Ovary (tissue), 9 donors: ENCODE data around the gene MAGI1. TPM values are rescaled to one million over a fixed set of nuclear protein-coding genes. Genes with fewer than 3 reads are reported as not detected.

Source experiments
- DNase-seq, 5 donors: peaks; one replicate each; pipeline ENCODE4 v3.0.0-alpha.2; 2019 to 2020
- H3K27ac ChIP-seq, 2 donors: fragments of 200-600 bp; one replicate each; pipeline versions ENCODE4 v1.5.1 to v1.8.0; 2019 to 2022
- H3K27me3 ChIP-seq: fragments of 200-600 bp; one replicate; pipeline ENCODE4 v1.8.0; 2022
- H3K36me3 ChIP-seq: fragments of 200-600 bp; sonication (generic); one replicate; pipeline ENCODE4 v1.5.1; 2019
- H3K4me1 ChIP-seq: one replicate; pipeline ENCODE4 v1.8.1; 2013; ENCODE audit warnings: mild to moderate bottlenecking, moderate library complexity; ENCODE audit not compliant: insufficient read depth
- H3K4me3 ChIP-seq: fragments of 200-600 bp; sonication (generic); one replicate; pipeline ENCODE4 v1.5.1; 2017
- H3K9me3 ChIP-seq, 2 donors: fragments of 200-600 bp in 1 of 2; sonication (generic) in 1 of 2; one replicate each; pipeline versions ENCODE4 v1.5.1 to v1.8.1; 2013 to 2019; ENCODE audit warnings: mild to moderate bottlenecking in 1 of 2, moderate library complexity in 1 of 2
- CTCF ChIP-seq, 3 donors: fragments of 450-650 bp in 2 of 3; fragments of 200-600 bp in 1 of 3; IDR thresholded peaks; one replicate each; pipeline versions ENCODE4 v1.5.1 to v1.8.0; 2016 to 2022; ENCODE audit warnings: antibody characterized with exemption in 3 of 3, mild to moderate bottlenecking in 1 of 3
- EP300 ChIP-seq: sonication (generic); formaldehyde crosslinking; IDR thresholded peaks from one replicate; pipeline ENCODE4 v1.6.1; 2017; ENCODE audit warnings: antibody characterized with exemption
- POLR2A ChIP-seq: fragments of 450-650 bp; IDR thresholded peaks from one replicate; pipeline ENCODE4 v1.6.1; 2017; ENCODE audit warnings: antibody characterized with exemption, mild to moderate bottlenecking, moderate library complexity
- WGBS, 3 donors: extraction: QIAGEN DNeasy Blood & Tissue Kit in 1 of 3; methylation state at CpG; one replicate each; pipeline versions ENCODE4 v1.1.5 to v1.1.7; 2013 to 2017; 5-methylcytosine and 5-hydroxymethylcytosine counted together
- intact Hi-C, 4 donors: fragments of 100-400 bp; cut with DNase I; formaldehyde crosslinking; loops; one replicate each; pipeline versions ENCODE4 v1.11.0 to v1.15.1; 2022 to 2023
- polyA plus RNA-seq, 2 donors: library from polyadenylated mRNA; stranded (reverse); fragments of 200-250 nt in 1 of 2; fragments of 350-450 nt in 1 of 2; fragmentation: Illumina TruSeq in 1 of 2; extraction: RNeasy Lipid Tissue Mini Kit (QIAGEN cat#74804) in 1 of 2; gene quantifications; one replicate each; pipeline ENCODE4 v1.2.3, GENCODE V29; 2013 to 2014
- total RNA-seq, 7 donors: library from RNA; depleted of rRNA in 2 of 7; stranded (reverse); fragments of >200 nt in 2 of 7; fragmentation: NEBNext Ultra II Directional in 3 of 7; extraction: Animal tissue kit (Norgen Biotek cat#: 25700) in 3 of 7; gene quantifications; one replicate each; pipeline versions ENCODE4 v1.1.0 to v1.2.4, GENCODE V29; 2016 to 2023
- donor health status: DM: no; HTN: no; CAD: no; lungs with moderate emphysema.
- donor health status: DM: no; HTN: no; CAD: no.
- donor health status: Bipolar disorder and iron deficiency.
- donor health status: DM: yes; HTN: yes; CAD: no.
- donor health status: DM: no; HTN: no; CAD: no.
- donor health status: DM: yes; HTN: yes; CAD: no.

The MAGI1 gene
- total and polyA plus RNA-seq, 9 donors = 5.5 to 35.7 (median 8.7) TPM

GRCh38 chr3:65971293-65972252, 67.1 kb downstream of the MAGI1 start:
- DNase-seq = no peak
- H3K27ac ChIP-seq = no peak overlapping the region
- H3K9me3 ChIP-seq = no peaks in the 10 kb centered on the region
- no peaks in the 10 kb centered on the region for H3K36me3 ChIP-seq
- peaks cover 3% of the 10 kb centered on the region for H3K4me1 ChIP-seq
- H3K27me3 ChIP-seq = no peaks in the 10 kb centered on the region
- H3K4me3 ChIP-seq = no peak overlapping the region
- no peak for TF ChIP-seq POLR2A
- no peak for TF ChIP-seq CTCF (IDR thresholded peaks at IDR 0.05)
- TF ChIP-seq EP300 = no peak
- 56 to 60% (median 59%) methylated on average over 7 of the region's 7 CpGs for WGBS, 3 donors
- intact Hi-C loops = no loop called here

- Histone ChIP-seq H3K27me3 (no peaks in the 10 kb centered on the region), H3K9me3 (no peaks in the 10 kb centered on the region), H3K27ac (no peak overlapping the region), H3K36me3 (no peaks in the 10 kb centered on the region), H3K4me1 (peaks cover 3% of the 10 kb centered on the region), H3K4me3 (no peak overlapping the region)
- TF ChIP-seq POLR2A (no peak), EP300 (no peak), CTCF (IDR thresholded peaks at IDR 0.05) (no peak)
- intact Hi-C loops = no loop called here
- 93 to 95% (median 94%) methylated on average over 5 of the region's 5 CpGs for WGBS, 3 donors
- no peak for DNase-seq
Observed at GRCh38 chr3:65968996-65969395, 69.7 kb downstream of the MAGI1 start.

- no peak for DNase-seq
- WGBS, 3 donors = 63 to 88% (median 86%) methylated on average over 3 of the region's 3 CpGs
- H3K4me1 ChIP-seq = peaks cover 3% of the 10 kb centered on the region
- intact Hi-C loops = no loop called here
- no peaks in the 10 kb centered on the region for H3K27me3 ChIP-seq
- no peak overlapping the region for H3K27ac ChIP-seq
- no peak for TF ChIP-seq EP300
- no peak for TF ChIP-seq CTCF (IDR thresholded peaks at IDR 0.05)
- TF ChIP-seq POLR2A = no peak
- H3K4me3 ChIP-seq = no peak overlapping the region
- no peaks in the 10 kb centered on the region for H3K36me3 ChIP-seq
- H3K9me3 ChIP-seq = no peaks in the 10 kb centered on the region
Observed at GRCh38 chr3:65967451-65967850, 71.3 kb downstream of the MAGI1 start.

- no peak overlapping the region for H3K27ac ChIP-seq
- no peak for TF ChIP-seq EP300
- TF ChIP-seq CTCF (IDR thresholded peaks at IDR 0.05) = no peak
- TF ChIP-seq POLR2A = no peak
- H3K9me3 ChIP-seq = no peaks in the 10 kb centered on the region
- no peaks in the 10 kb centered on the region for H3K36me3 ChIP-seq
- H3K4me3 ChIP-seq = no peak overlapping the region
- 93 to 97% (median 96%) methylated on average over 3 of the region's 3 CpGs for WGBS, 3 donors
- no peak for DNase-seq
- H3K27me3 ChIP-seq = no peaks in the 10 kb centered on the region
- intact Hi-C loops = no loop called here
- H3K4me1 ChIP-seq = peaks cover 4% of the 10 kb centered on the region
Observed at GRCh38 chr3:65964838-65965237, 73.9 kb downstream of the MAGI1 start.
